ENCODE results near the gene STUM. TPM values are rescaled to one million over a fixed set of nuclear protein-coding genes. Genes with fewer than 3 reads are reported as not detected.

STUM gene
- total RNA-seq, 4 donors from 2014 or later = 0.15 to 3.2 (median 0.34) TPM

GRCh38 chr1:226541631-226542622 is 6.6 kb upstream of the STUM start:
- Histone ChIP-seq H3K36me3 (no peaks in the 10 kb centered on the region), H3K27ac (peak overlapping the region in 1 of 4 donors; percentile 16), H3K4me1 (peaks cover 0 to 17% (median 11%) of the 10 kb centered on the region in 3 donors), H3K4me3 (no peak overlapping the region), H3K27me3 (peaks cover 0 to 13% (median 0%) of the 10 kb centered on the region in 4 donors), H3K9me3 (no peaks in the 10 kb centered on the region)
- WGBS, 2 donors = 56 to 57% methylated on average over 14 of the region's 14 CpGs
- no peak for TF ChIP-seq CTCF (IDR thresholded peaks at IDR 0.05)
- intact Hi-C loops (cut with DNase I) = no loop called here
- no peak for DNase-seq

- intact Hi-C loops (cut with DNase I) = no loop called here
- H3K9me3 ChIP-seq = no peaks in the 10 kb centered on the region
Observed at GRCh38 chr1:226542623-226543103, 5.9 kb upstream of the STUM start.

GRCh38 chr1:226545836-226546596 is 2.5 kb upstream of the STUM start:
- H3K27ac ChIP-seq = peak overlapping the region in 3 of 4 donors; percentile 23 to 86 (median 27)
- no peak for TF ChIP-seq POLR2A (IDR thresholded peaks at IDR 0.05)
- TF ChIP-seq CTCF (IDR thresholded peaks at IDR 0.05) = no peak
- no peaks in the 10 kb centered on the region for H3K9me3 ChIP-seq
- no peaks in the 10 kb centered on the region for H3K36me3 ChIP-seq
- peaks cover 0 to 51% (median 5%) of the 10 kb centered on the region in 4 donors for H3K27me3 ChIP-seq
- no peak for DNase-seq
- peaks cover 21 to 54% (median 31%) of the 10 kb centered on the region in 3 donors for H3K4me1 ChIP-seq
- no peak overlapping the region for H3K4me3 ChIP-seq
- WGBS, 2 donors = 52 to 65% methylated on average over 2 to 3 of the region's 5 CpGs
- intact Hi-C loops (cut with DNase I) = loop anchor here (5.0 kb wide), 1 partner anchor 66 kb away; no protein-coding TSS in a partner anchor

More at GRCh38 chr1:226542623-226543103, 5.9 kb upstream of the STUM start:
- Histone ChIP-seq H3K36me3 (no peaks in the 10 kb centered on the region), H3K27ac (peak overlapping the region in 1 of 4 donors; percentile 16), H3K4me1 (peaks cover 0 to 22% (median 11%) of the 10 kb centered on the region in 3 donors), H3K27me3 (peaks cover 0 to 18% (median 0%) of the 10 kb centered on the region in 4 donors), H3K4me3 (no peak overlapping the region)
- DNase-seq = no peak
- TF ChIP-seq CTCF (IDR thresholded peaks at IDR 0.05) (no peak), POLR2A (IDR thresholded peaks at IDR 0.05) (no peak)
- WGBS, 2 donors = 51 to 53% methylated on average over 9 to 10 of the region's 10 CpGs

GRCh38 chr1:226546926-226547325 is 1.6 kb upstream of the STUM start:
- 94 to 100% methylated on average over 4 of the region's 4 CpGs for WGBS, 2 donors

More at GRCh38 chr1:226546926-226547325, 1.6 kb upstream of the STUM start:
- DNase-seq = no peak
- Histone ChIP-seq H3K27ac (peak overlapping the region in 1 of 4 donors; percentile 86), H3K4me3 (no peak overlapping the region), H3K27me3 (peaks cover 0 to 60% (median 5%) of the 10 kb centered on the region in 4 donors), H3K4me1 (peaks cover 21 to 52% (median 27%) of the 10 kb centered on the region in 3 donors), H3K36me3 (no peaks in the 10 kb centered on the region), H3K9me3 (no peaks in the 10 kb centered on the region)
- TF ChIP-seq CTCF (IDR thresholded peaks at IDR 0.05) = no peak
- intact Hi-C loops (cut with DNase I) = loop anchor here (5.0 kb wide), 1 partner anchor 65 kb away; no protein-coding TSS in a partner anchor
